Keratinocyte (primary cell): ENCODE measurements around the gene ZBP1. TPM values are rescaled to one million over a fixed set of nuclear protein-coding genes. Genes with fewer than 3 reads are reported as not detected.
A peak's percentile ranks its signal among the peaks of the same experiment; 100 is the strongest.

Experiments
- DNase-seq: peaks from one replicate; pipeline ENCODE4 v3.0.0-alpha.2; 2011; ENCODE audit warnings: low read depth, missing footprints, low spot score
- FAIRE-seq: peaks from 2 replicates; lab custom pipeline; 2011; peaks lifted over from hg19 to GRCh38; lab: Jason Lieb, UNC
- H2AFZ ChIP-seq: 2 replicates; pipeline ENCODE4 v1.6.0; 2012; ENCODE audit warnings: low read length, control low read depth, inconsistent platforms; ENCODE audit not compliant: control insufficient read depth
- H3K27ac ChIP-seq: 2 replicates; pipeline ENCODE4 v1.5.1; 2011; ENCODE audit warnings: low read length; ENCODE audit not compliant: control insufficient read depth, insufficient read depth
- H3K27me3 ChIP-seq: 3 replicates; pipeline ENCODE4 v1.6.0; 2011; ENCODE audit warnings: low read length; ENCODE audit not compliant: control insufficient read depth, insufficient read depth; ENCODE audit errors: extremely low read depth
- H3K36me3 ChIP-seq, 2 experiments: 2 replicates in 1 of 2; 3 replicates in 1 of 2; pipeline ENCODE4 v1.5.1; 2011; ENCODE audit warnings: low read length in 2 of 2, mild to moderate bottlenecking in 1 of 2; ENCODE audit not compliant: control insufficient read depth in 2 of 2, insufficient read depth in 2 of 2; ENCODE audit errors: extremely low read depth in 1 of 2
- H3K4me1 ChIP-seq: 3 replicates; pipeline ENCODE4 v1.5.1; 2011; ENCODE audit warnings: low read length; ENCODE audit not compliant: control insufficient read depth, insufficient read depth; ENCODE audit errors: extremely low read depth
- H3K4me2 ChIP-seq: 3 replicates; pipeline ENCODE4 v1.6.0; 2011; ENCODE audit warnings: low read depth, low read length; ENCODE audit not compliant: control insufficient read depth, insufficient read depth; ENCODE audit errors: extremely low read depth
- H3K4me3 ChIP-seq, 3 experiments: fragments of 200-600 bp in 1 of 3; sonication (generic) in 1 of 3; 2 replicates in 2 of 3; 3 replicates in 1 of 3; pipeline ENCODE4 v1.5.1; 2011 to 2016; ENCODE audit warnings: low read length in 3 of 3, mild to moderate bottlenecking in 3 of 3, control low read depth in 2 of 3, inconsistent platforms in 1 of 3, low read depth in 1 of 3, mixed read lengths in 1 of 3, mixed run types in 1 of 3, moderate library complexity in 1 of 3; ENCODE audit not compliant: control insufficient read depth in 2 of 3, insufficient read depth in 2 of 3; ENCODE audit errors: extremely low read depth in 1 of 3
- H3K79me2 ChIP-seq: 2 replicates; pipeline ENCODE4 v1.6.0; 2012; ENCODE audit warnings: low read length; ENCODE audit not compliant: control insufficient read depth, insufficient read depth
- H3K9ac ChIP-seq: 3 replicates; pipeline ENCODE4 v1.6.0; 2011; ENCODE audit warnings: low read length; ENCODE audit not compliant: control insufficient read depth, insufficient read depth; ENCODE audit errors: extremely low read depth
- H3K9me1 ChIP-seq: 3 replicates; pipeline ENCODE4 v1.6.0; 2011; ENCODE audit warnings: low read length; ENCODE audit not compliant: control insufficient read depth, insufficient read depth; ENCODE audit errors: extremely low read depth
- H3K9me3 ChIP-seq: 2 replicates; pipeline ENCODE4 v1.5.1; 2012; ENCODE audit warnings: low read depth, low read length; ENCODE audit not compliant: control insufficient read depth
- H4K20me1 ChIP-seq: 3 replicates; pipeline ENCODE4 v1.6.0; 2011; ENCODE audit warnings: low read length; ENCODE audit not compliant: control insufficient read depth, insufficient read depth; ENCODE audit errors: extremely low read depth
- CTCF ChIP-seq, 3 experiments: IDR thresholded peaks in 1 of 3; conservative IDR thresholded peaks in 1 of 3; optimal IDR thresholded peaks in 1 of 3; 2 replicates in 2 of 3; 3 replicates in 1 of 3; pipeline versions ENCODE3 to v1.5.1; 2011; ENCODE audit warnings: low read length in 3 of 3, mild to moderate bottlenecking in 3 of 3, moderate library complexity in 2 of 3, control low read depth in 1 of 3, inconsistent platforms in 1 of 3; ENCODE audit not compliant: insufficient read depth in 2 of 3; ENCODE audit errors: extremely low read depth in 1 of 3
- EZH2 ChIP-seq: IDR thresholded peaks from one replicate; pipeline ENCODE4 v1.6.1; 2012; ENCODE audit warnings: inconsistent platforms, mild to moderate bottlenecking, low read length, moderate library complexity
- dilution Hi-C: fragments of 300-500 bp; cut with MboI; formaldehyde crosslinking; loops from one replicate; pipeline ENCODE4 v1.7.0; 2020; ENCODE audit warnings: low sequenced_read_pairs; ENCODE audit not compliant: extremely low pct_ligation_motif_present
- polyA plus RNA-seq, 5 experiments: library from polyadenylated mRNA; depleted of rRNA in 3 of 5; stranded (reverse) in 3 of 5; stranded (forward) in 1 of 5; unstranded in 1 of 5; fragments of >200 nt; gene quantifications; 1 replicate in 1 of 5; 2 replicates in 3 of 5; 3 replicates in 1 of 5; pipeline versions ENCODE4 v1.2.1 to v1.2.3, GENCODE V29; 2011 to 2012; ENCODE audit warnings: missing spikeins in 2 of 5, low read depth in 1 of 5, low replicate concordance in 1 of 5

Gene ZBP1
- polyA plus RNA-seq, 1 donor (not counting 4 experiments of a cell fraction or from before 2014, with no cell fraction given), result 0.08 TPM

GRCh38 chr20:57598060-57598459 is 22.2 kb downstream of the ZBP1 start:
- dilution Hi-C loops, result no loop called here
- no peak overlapping the region for H2AFZ ChIP-seq
- H4K20me1 ChIP-seq, result no peaks in the 10 kb centered on the region
- H3K27me3 ChIP-seq, result peaks cover 27% of the 10 kb centered on the region
- TF ChIP-seq EZH2 (no peak), CTCF (optimal IDR thresholded peaks at IDR 0.05 in 1 of 3, IDR thresholded peaks at IDR 0.05 in 1 of 3, conservative IDR thresholded peaks at IDR 0.05 in 1 of 3; ENCODE audit: extremely low read depth in 1 of 3, insufficient read depth in 2 of 3, low read length in 3 of 3) (no peak)
- no peaks in the 10 kb centered on the region for H3K36me3 ChIP-seq
- no peak overlapping the region for H3K9ac ChIP-seq
- H3K79me2 ChIP-seq, result no peaks in the 10 kb centered on the region
- H3K4me2 ChIP-seq, result no peak overlapping the region
- DNase-seq (no peak), FAIRE-seq (no peak)
- H3K4me3 ChIP-seq, result no peak overlapping the region
- H3K4me1 ChIP-seq, result peaks cover 2% of the 10 kb centered on the region
- H3K9me1 ChIP-seq, result no peaks in the 10 kb centered on the region
- no peaks in the 10 kb centered on the region for H3K9me3 ChIP-seq
- H3K27ac ChIP-seq, result no peak overlapping the region

- Histone ChIP-seq H2AFZ (no peak overlapping the region), H3K79me2 (no peaks in the 10 kb centered on the region), H3K27me3 (peaks cover 26% of the 10 kb centered on the region), H3K9ac (no peak overlapping the region), H3K27ac (no peak overlapping the region), H3K36me3 (no peaks in the 10 kb centered on the region), H4K20me1 (no peaks in the 10 kb centered on the region), H3K4me3 (no peak overlapping the region), H3K4me1 (peaks cover 2% of the 10 kb centered on the region), H3K9me3 (no peaks in the 10 kb centered on the region), H3K9me1 (no peaks in the 10 kb centered on the region), H3K4me2 (peak overlapping the region; percentile 34)
- FAIRE-seq (no peak), DNase-seq (no peak)
- peak; percentile 38 to 91 (median 89) for TF ChIP-seq CTCF (optimal IDR thresholded peaks at IDR 0.05 in 1 of 3, IDR thresholded peaks at IDR 0.05 in 1 of 3, conservative IDR thresholded peaks at IDR 0.05 in 1 of 3; ENCODE audit: extremely low read depth in 1 of 3, insufficient read depth in 2 of 3, low read length in 3 of 3)
- TF ChIP-seq EZH2, result no peak
- dilution Hi-C loops, result no loop called here
These were observed 23.0 kb downstream of the ZBP1 start for GRCh38 chr20:57596998-57597939.
